ENCODE data around the gene ABHD17A. TPM values are rescaled to one million over a fixed set of nuclear protein-coding genes. Genes with fewer than 3 reads are reported as not detected.

ABHD17A gene
- total and polyA plus RNA-seq, 8 donors, result 21.1 to 71.0 (median 25.6) TPM

GRCh38 chr19:1917146-1917545, 31.9 kb upstream of the ABHD17A start:
- no peak for FAIRE-seq
- peaks cover 5 to 12% (median 10%) of the 10 kb centered on the region in 3 donors for H3K4me1 ChIP-seq
- ATAC-seq, result no peak
- DNase-seq, result no peak
- WGBS, 2 donors, result 92 to 93% methylated on average over 17 of the region's 17 CpGs
- no peaks in the 10 kb centered on the region for H3K27me3 ChIP-seq
- no peaks in the 10 kb centered on the region for H3K9me3 ChIP-seq
- no peak overlapping the region for H3K4me3 ChIP-seq
- no peak overlapping the region for H3K27ac ChIP-seq
- H3K36me3 ChIP-seq, result peaks cover 0 to 51% (median 19%) of the 10 kb centered on the region in 3 donors
- no peak for TF ChIP-seq CTCF (IDR thresholded peaks at IDR 0.05)
- intact Hi-C loops (cut with DNase I), result no loop called here

- no peak overlapping the region for H3K27ac ChIP-seq
- intact Hi-C loops (cut with DNase I), result no loop called here
- H3K4me3 ChIP-seq, result no peak overlapping the region
- DNase-seq, result peak in 1 of 6 donors; percentile 74
- H3K27me3 ChIP-seq, result no peaks in the 10 kb centered on the region
- no peak for TF ChIP-seq CTCF (IDR thresholded peaks at IDR 0.05)
- peaks cover 0 to 38% (median 10%) of the 10 kb centered on the region in 3 donors for H3K36me3 ChIP-seq
- peaks cover 5 to 12% (median 10%) of the 10 kb centered on the region in 3 donors for H3K4me1 ChIP-seq
- WGBS, 2 donors, result 84 to 87% methylated on average over 23 of the region's 23 CpGs
- no peak for ATAC-seq
- no peak for FAIRE-seq
- H3K9me3 ChIP-seq, result no peaks in the 10 kb centered on the region
These were observed 29.6 kb upstream of the ABHD17A start for GRCh38 chr19:1914826-1915341.

- no peak for TF ChIP-seq CTCF (IDR thresholded peaks at IDR 0.05)
- Histone ChIP-seq H3K9me3 (no peaks in the 10 kb centered on the region), H3K36me3 (peaks cover 0 to 29% (median 8%) of the 10 kb centered on the region in 3 donors), H3K27ac (no peak overlapping the region), H3K27me3 (no peaks in the 10 kb centered on the region), H3K4me3 (no peak overlapping the region), H3K4me1 (peaks cover 10 to 14% (median 12%) of the 10 kb centered on the region in 3 donors)
- DNase-seq (peak; percentile 74 to 89 (median 81)), FAIRE-seq (no peak), ATAC-seq (peak; percentile 66 to 89 (median 74))
- WGBS, 2 donors, result 41 to 48% methylated on average over 22 to 23 of the region's 23 CpGs
- intact Hi-C loops (cut with DNase I), result no loop called here
These were observed 28.7 kb upstream of the ABHD17A start for GRCh38 chr19:1913781-1914577.

GRCh38 chr19:1912760-1913505, 27.6 kb upstream of the ABHD17A start:
- Histone ChIP-seq H3K36me3 (peaks cover 0 to 19% (median 2%) of the 10 kb centered on the region in 3 donors), H3K4me1 (peaks cover 17 to 22% (median 17%) of the 10 kb centered on the region in 3 donors), H3K27me3 (no peaks in the 10 kb centered on the region), H3K4me3 (no peak overlapping the region), H3K9me3 (no peaks in the 10 kb centered on the region), H3K27ac (no peak overlapping the region)
- FAIRE-seq (no peak), ATAC-seq (no peak), DNase-seq (peak in 2 of 6 donors; percentile 58 to 69)
- 95 to 96% methylated on average over 76 to 77 of the region's 77 CpGs for WGBS, 2 donors
- intact Hi-C loops (cut with DNase I), result no loop called here
- TF ChIP-seq CTCF (IDR thresholded peaks at IDR 0.05), result no peak

Measured in pancreas (tissue), 10 donors.